OCI-LY3 (cell line): Measurements from ENCODE around the gene NPB.

Source experiments
- CTCF ChIP-seq: fragments of 200-600, 300-600 bp; sonication (generic); IDR thresholded peaks from 2 replicates; pipeline ENCODE4 v1.5.1; 2014; ENCODE audit warnings: antibody characterized with exemption, low read length, low read depth
- EZH2phosphoT487 ChIP-seq: fragments of 200-600 bp; shearing (Covaris generic); IDR thresholded peaks from 2 replicates; pipeline ENCODE4 v1.6.1; 2018; ENCODE audit warnings: antibody characterized with exemption, mixed run types, low read depth

DNA sequence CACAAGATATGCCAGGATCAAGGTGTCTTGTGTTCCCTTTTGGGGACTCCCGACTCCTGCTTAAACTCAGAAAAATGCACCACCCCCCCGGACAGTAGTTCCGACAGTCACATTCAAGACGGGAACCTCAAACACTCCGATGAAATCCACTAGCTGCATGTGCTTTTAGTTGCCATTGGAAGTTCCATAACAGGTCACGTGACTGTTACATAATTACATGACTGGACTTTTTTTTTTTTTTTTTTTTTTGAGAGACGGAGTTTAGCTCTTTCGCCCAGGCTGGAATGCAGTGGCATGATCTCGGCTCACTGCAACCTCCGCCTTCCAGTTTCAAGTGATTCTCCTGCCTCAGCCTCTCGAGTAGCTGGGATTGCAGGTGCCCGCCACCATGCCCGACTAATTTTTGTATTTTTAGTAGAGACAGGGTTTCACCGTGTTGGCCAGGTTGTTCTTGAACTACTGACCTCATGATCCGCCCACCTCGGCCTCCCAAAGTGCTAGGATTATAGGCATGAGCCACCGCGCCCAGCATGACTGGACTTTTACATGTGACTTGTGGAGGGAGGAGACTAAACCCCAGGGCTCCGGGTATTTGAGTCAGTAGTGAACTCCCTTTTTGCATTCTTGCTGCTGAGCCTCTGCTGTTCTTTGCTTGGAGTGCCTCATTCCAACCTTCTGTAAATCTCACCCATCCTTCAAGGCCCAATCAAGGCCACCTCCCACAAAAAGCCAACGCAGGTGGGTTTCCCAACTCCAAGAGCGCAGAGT lies 14.4 kb downstream of the NPB start:
- TF ChIP-seq CTCF, result no peak
- TF ChIP-seq EZH2phosphoT487, result no peak
